Naive B cell (primary cell): ENCODE measurements around the gene REV1. TPM values are rescaled to one million over a fixed set of nuclear protein-coding genes. Genes with fewer than 3 reads are reported as not detected.
"Not testable (repeated sequence)": the region's sequence is repeated elsewhere in the genome, so short reads cannot be mapped to it uniquely, and the experiment has no call there.

ENCODE experiments used
- ATAC-seq, 2 donors: fragments of 150-1000 bp; cut with Tn5 transposase; 2 replicates each; pipeline ENCODE4 v1.10.0; 2021; ENCODE audit warnings: low read depth in 2 of 2, mild to moderate bottlenecking in 2 of 2, moderate library complexity in 2 of 2
- DNase-seq: peaks from one replicate; pipeline ENCODE4 v3.0.0; 2022
- H3K27ac Mint-ChIP-seq, 6 donors: one replicate each; pipeline ENCODE4 v1.8.0; 2020 to 2022; ENCODE audit warnings: mild to moderate bottlenecking in 6 of 6, mixed read lengths in 6 of 6, moderate library complexity in 5 of 6, inconsistent platforms in 2 of 6
- H3K27me3 Mint-ChIP-seq, 3 donors: one replicate each; pipeline ENCODE4 v1.8.0; 2021 to 2022; ENCODE audit warnings: mixed read lengths in 3 of 3, mild to moderate bottlenecking in 1 of 3
- H3K36me3 Mint-ChIP-seq, 2 donors: one replicate each; pipeline ENCODE4 v1.8.0; 2020 to 2022; ENCODE audit warnings: mixed read lengths in 2 of 2, inconsistent platforms in 1 of 2, mild to moderate bottlenecking in 1 of 2
- H3K4me1 Mint-ChIP-seq, 3 donors: one replicate each; pipeline ENCODE4 v1.8.0; 2020 to 2022; ENCODE audit warnings: mixed read lengths in 3 of 3, inconsistent platforms in 1 of 3, mild to moderate bottlenecking in 1 of 3, moderate library complexity in 1 of 3
- H3K4me3 Mint-ChIP-seq, 8 donors: one replicate each; pipeline ENCODE4 v1.8.0; 2020 to 2022; ENCODE audit warnings: mild to moderate bottlenecking in 8 of 8, mixed read lengths in 8 of 8, moderate library complexity in 8 of 8, inconsistent platforms in 2 of 8
- H3K9me3 Mint-ChIP-seq, 7 donors: one replicate each; pipeline ENCODE4 v1.8.0; 2020 to 2022; ENCODE audit warnings: mixed read lengths in 7 of 7, mild to moderate bottlenecking in 5 of 7, inconsistent platforms in 2 of 7, moderate library complexity in 1 of 7
- polyA plus RNA-seq, 6 donors: library from polyadenylated mRNA; unstranded; fragments of 300-500 nt; fragmentation: Illumina TruSeq; gene quantifications; one replicate each; pipeline ENCODE4 v1.2.3, GENCODE V29; 2021; ENCODE audit warnings: low read depth in 6 of 6

REV1 gene
- polyA plus RNA-seq, 6 donors from 2014 or later, result 14.7 to 25.8 (median 17.9) TPM

DNA sequence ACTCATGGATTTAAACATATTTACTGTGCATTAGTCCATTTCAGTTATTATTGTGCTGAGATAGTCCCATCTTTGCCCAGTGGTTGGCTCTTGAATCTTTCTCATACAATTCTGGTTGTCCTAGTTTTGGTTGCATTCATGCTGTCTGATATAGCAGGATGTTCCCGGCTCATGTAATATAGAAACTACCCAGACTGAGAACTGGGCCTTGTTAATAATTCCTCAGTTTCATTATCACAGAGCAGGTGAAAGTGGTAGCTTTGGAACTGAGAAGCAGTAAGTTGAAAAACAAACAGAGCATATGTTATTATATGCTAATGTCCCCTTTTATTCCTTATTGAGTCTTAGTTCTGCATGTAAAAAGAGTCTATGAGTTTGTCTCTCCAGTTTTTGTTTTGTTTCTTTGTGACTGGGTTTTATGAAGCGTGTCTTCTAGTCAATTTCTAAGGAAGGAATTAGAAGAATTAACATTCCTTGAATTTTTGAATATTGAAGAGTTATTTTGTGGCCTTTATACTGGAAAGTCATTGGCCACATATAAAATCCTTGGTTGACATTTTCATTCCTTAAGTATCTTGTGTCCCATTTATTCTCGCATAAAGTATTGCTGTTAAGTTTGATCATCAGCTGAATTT lies 109.3 kb downstream of the REV1 start:
- Mint-ChIP-seq H3K9me3 (no peaks in the 10 kb centered on the region), H3K36me3 (peaks cover 48 to 50% of the 10 kb centered on the region in 2 donors), H3K27ac (peak overlapping the region in 1 of 6 donors; percentile 43), H3K27me3 (no peaks in the 10 kb centered on the region), H3K4me1 (no peaks in the 10 kb centered on the region), H3K4me3 (no peak overlapping the region)
- DNase-seq, result no peak
- ATAC-seq, result no peak

DNA sequence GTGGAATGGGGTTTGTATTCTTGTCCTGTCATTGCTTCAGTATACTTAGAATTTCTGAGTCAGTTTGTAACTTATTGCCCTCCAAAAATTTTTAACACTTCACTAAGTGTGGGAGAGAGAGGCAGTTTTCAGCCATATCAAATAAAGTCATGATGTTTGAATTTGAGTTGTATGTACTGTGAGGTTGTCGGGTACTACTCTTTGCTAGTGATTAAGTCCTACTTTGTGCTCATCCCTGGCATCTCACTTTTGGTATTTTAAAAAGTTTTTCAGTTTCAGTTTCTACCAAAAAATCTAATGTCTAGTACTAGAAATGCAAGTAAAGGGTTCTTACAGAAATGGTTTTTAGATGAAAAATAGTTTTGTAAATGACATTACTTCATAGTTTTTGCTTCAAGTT lies 111.9 kb downstream of the REV1 start:
- DNase-seq, result no peak
- peaks cover 54 to 63% of the 10 kb centered on the region in 2 donors for H3K36me3 Mint-ChIP-seq
- no peaks in the 10 kb centered on the region for H3K27me3 Mint-ChIP-seq
- no peak overlapping the region for H3K4me3 Mint-ChIP-seq
- ATAC-seq, result no peak
- H3K9me3 Mint-ChIP-seq, result peaks cover 0 to 12% (median 5%) of the 10 kb centered on the region in 7 donors
- no peak overlapping the region for H3K27ac Mint-ChIP-seq
- H3K4me1 Mint-ChIP-seq, result no peaks in the 10 kb centered on the region

DNA sequence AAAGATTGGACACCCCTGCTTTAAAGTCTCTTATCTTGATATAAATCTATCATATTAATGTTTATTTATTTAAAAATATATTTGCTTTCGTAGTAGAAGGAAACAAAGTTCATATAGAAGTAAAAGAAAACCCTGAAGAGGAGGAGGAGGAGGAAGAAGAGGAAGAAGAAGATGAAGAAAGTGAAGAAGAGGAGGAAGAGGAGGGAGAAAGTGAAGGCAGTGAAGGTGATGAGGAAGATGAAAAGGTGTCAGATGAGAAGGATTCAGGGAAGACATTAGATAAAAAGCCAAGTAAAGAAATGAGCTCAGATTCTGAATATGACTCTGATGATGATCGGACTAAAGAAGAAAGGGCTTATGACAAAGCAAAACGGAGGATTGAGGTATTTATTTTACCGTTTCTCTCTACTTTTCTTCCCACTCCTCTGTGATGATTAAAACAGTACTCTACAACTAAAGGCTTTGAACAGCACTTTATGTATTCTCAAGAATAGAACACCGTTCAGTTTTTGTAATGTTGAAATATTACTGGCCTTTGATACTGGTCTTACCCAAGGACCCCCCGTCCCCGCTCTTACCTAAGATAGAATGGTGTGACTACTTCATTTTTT lies 113.5 kb downstream of the REV1 start:
- Mint-ChIP-seq H3K4me1 (no peaks in the 10 kb centered on the region), H3K4me3 (no peak overlapping the region), H3K9me3 (peaks cover 0 to 16% (median 5%) of the 10 kb centered on the region in 7 donors), H3K27me3 (no peaks in the 10 kb centered on the region), H3K36me3 (peaks cover 58 to 63% of the 10 kb centered on the region in 2 donors), H3K27ac (peak overlapping the region in 2 of 6 donors; percentile 81 to 89)
- DNase-seq, result no peak
- ATAC-seq, result no peak

DNA sequence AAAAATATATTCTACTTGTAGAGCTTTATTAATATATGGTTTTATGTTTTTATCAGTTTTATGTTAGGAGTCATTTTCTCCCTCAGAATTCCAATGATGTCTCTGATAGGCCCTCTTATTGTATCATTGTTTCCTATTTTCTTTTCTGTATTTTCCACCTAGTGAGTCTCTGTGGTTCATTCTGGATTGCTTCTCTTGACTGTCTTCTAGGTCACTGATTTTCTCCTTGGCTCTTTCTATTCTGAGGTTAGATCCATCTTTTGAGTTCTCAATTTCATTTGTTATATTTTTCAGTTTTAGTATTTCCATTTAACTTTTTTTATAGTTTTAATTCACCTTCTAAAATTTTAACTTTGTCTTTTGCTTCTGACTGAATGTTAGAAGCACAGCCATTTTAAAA lies 115.1 kb downstream of the REV1 start:
- Mint-ChIP-seq H3K36me3 (peaks cover 47 to 52% of the 10 kb centered on the region in 2 donors), H3K27ac (no peak overlapping the region), H3K4me3 (no peak overlapping the region), H3K9me3 (peaks cover 0 to 16% (median 5%) of the 10 kb centered on the region in 7 donors), H3K27me3 (no peaks in the 10 kb centered on the region), H3K4me1 (no peaks in the 10 kb centered on the region)
- ATAC-seq (no peak), DNase-seq (no peak)

DNA sequence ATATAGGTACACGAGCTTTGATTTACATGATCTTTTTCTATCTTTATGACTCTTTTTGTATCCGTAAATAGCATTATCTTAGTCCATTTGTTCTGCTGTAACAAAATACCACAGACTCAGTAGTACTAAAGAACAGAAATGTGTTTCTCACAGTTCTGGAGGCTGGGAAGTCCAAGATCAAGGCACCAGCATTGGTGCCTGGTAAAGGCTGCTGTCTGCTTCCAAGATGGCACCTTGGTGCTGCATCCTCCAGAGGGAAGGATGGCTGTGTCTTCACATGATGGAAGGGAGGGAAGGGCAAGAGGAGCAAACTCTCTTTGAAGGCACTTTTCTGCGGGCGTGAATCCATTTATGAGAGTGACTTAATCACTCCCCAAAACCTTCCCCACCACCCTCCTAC lies 116.7 kb downstream of the REV1 start:
- peaks cover 0 to 16% (median 5%) of the 10 kb centered on the region in 7 donors for H3K9me3 Mint-ChIP-seq
- H3K27ac Mint-ChIP-seq, result no peak overlapping the region
- peaks cover 40 to 53% of the 10 kb centered on the region in 2 donors for H3K36me3 Mint-ChIP-seq
- DNase-seq (no peak), ATAC-seq (no peak)
- no peak overlapping the region for H3K4me3 Mint-ChIP-seq
- H3K27me3 Mint-ChIP-seq, result no peaks in the 10 kb centered on the region
- no peaks in the 10 kb centered on the region for H3K4me1 Mint-ChIP-seq

DNA sequence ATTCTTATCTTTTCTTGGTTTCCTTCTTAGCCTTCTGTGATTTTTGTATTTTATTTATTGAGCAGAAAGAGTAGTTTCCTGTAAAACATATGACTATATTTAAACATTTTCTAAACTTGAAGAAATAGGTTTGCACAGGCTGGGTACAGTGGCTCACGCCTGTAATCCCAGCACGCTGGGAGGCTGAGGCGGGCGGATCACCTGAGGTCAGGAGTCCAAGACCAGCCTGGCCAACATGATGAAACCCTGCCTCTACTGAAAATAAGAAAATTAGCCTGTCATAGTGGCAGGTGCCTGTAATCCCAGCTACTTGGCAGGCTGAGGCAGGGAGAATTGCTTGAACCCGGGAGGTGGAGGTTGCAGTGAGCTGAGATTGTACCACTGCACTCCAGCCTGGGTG lies 121.0 kb downstream of the REV1 start:
- not testable (repeated sequence) for DNase-seq, H3K4me3 Mint-ChIP-seq, H3K4me1 Mint-ChIP-seq, H3K9me3 Mint-ChIP-seq, H3K27me3 Mint-ChIP-seq, ATAC-seq, H3K27ac Mint-ChIP-seq
- peaks cover 23 to 30% of the 10 kb centered on the region in 2 donors for H3K36me3 Mint-ChIP-seq

DNA sequence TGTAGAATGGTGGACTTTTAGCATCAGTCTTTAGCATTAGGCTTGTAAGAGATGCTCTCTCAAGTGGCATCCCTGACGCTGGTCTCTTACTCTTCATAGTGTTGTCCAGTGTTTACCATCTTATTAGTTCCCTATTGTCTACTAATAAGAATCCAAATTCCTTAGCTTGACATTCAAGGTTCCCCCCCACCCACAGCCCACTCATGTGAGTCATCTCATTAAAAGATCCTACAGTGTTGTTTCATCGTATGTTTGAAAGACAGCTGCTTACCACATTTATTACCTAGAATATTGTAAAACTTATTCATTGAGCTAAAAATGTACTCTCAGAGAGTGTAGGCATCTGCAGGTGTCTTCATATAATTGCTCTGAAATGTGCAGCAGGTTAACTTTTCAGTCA lies 124.2 kb downstream of the REV1 start:
- ATAC-seq (no peak), DNase-seq (no peak)
- H3K4me1 Mint-ChIP-seq, result peaks cover 0 to 5% (median 0%) of the 10 kb centered on the region in 3 donors
- H3K9me3 Mint-ChIP-seq, result no peaks in the 10 kb centered on the region
- H3K36me3 Mint-ChIP-seq, result peaks cover 23 to 26% of the 10 kb centered on the region in 2 donors
- no peaks in the 10 kb centered on the region for H3K27me3 Mint-ChIP-seq
- H3K27ac Mint-ChIP-seq, result no peak overlapping the region
- no peak overlapping the region for H3K4me3 Mint-ChIP-seq

DNA sequence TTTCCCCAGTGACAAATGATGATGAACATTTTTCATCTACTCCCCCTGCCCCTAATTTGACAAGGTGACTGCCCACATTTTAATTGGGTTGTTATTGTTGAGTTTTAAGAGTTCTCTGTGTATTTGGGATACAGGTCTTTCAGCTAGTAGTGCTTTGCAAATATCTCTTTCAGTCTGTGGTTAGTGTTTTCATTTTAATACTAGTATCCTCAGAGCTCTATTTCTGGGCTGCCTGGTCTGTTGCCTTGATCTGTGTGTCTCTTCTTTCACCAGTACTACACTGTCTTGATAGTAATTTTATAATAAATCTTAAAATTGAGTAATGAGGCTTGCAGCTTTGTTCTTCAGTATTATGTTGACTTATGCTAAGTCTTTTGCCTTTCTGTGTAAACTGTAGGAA lies 133.0 kb downstream of the REV1 start:
- no peak overlapping the region for H3K4me3 Mint-ChIP-seq
- no peak overlapping the region for H3K27ac Mint-ChIP-seq
- DNase-seq (no peak), ATAC-seq (no peak)
- H3K9me3 Mint-ChIP-seq, result no peaks in the 10 kb centered on the region
- H3K36me3 Mint-ChIP-seq, result peaks cover 8 to 12% of the 10 kb centered on the region in 2 donors
- H3K27me3 Mint-ChIP-seq, result no peaks in the 10 kb centered on the region
- H3K4me1 Mint-ChIP-seq, result peaks cover 30 to 49% (median 42%) of the 10 kb centered on the region in 3 donors

DNA sequence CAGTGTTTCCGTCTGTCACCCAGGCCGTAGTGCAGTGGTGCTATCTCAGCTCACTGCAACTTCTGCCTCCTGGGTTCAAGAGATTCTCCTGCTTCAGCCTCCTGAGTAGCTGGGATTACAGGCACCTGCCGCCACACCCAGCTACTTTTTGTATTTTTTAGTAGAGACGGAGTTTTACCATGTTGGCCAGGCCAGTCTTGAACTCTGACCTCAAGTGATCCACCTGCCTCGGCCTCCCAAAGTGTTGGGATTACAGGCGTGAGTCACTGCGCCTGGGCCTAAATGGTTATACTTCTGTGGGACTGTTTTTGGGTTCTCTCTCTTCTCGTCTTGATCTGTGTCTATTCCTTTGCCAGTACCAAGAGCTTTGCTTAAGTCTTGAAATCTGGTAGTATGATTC lies 135.0 kb downstream of the REV1 start:
- ATAC-seq, result not testable (repeated sequence)
- H3K4me1 Mint-ChIP-seq, result peaks cover 39 to 67% (median 62%) of the 10 kb centered on the region in 3 donors

DNA sequence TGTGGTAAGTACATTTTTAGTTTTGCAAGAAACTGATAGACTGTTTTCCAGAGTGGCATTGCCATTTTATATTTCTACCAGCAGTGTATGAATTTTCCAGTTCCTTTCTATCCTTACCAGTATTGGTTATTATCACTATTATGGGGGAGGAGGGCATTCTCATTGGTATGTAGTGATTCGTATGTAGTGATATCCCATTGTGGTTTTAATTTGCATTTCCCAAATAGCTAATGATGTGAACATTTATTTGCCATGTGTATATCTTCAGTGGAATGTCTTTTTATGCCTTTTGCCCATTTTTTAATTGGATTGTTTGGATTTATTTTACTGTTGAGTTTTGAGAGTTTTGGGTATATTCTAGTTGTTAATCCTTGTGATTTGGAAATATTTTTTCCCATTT lies 135.7 kb downstream of the REV1 start:
- Mint-ChIP-seq H3K27ac (peak overlapping the region in 1 of 6 donors; percentile 43), H3K4me3 (no peak overlapping the region), H3K27me3 (no peaks in the 10 kb centered on the region), H3K36me3 (no peaks in the 10 kb centered on the region), H3K4me1 (peaks cover 43 to 73% (median 65%) of the 10 kb centered on the region in 3 donors), H3K9me3 (no peaks in the 10 kb centered on the region)
- ATAC-seq, result no peak
- no peak for DNase-seq

More for the DNA sequence above, 135.0 kb downstream of the REV1 start:
- not testable (repeated sequence) for H3K27ac Mint-ChIP-seq, H3K36me3 Mint-ChIP-seq, H3K4me3 Mint-ChIP-seq, H3K27me3 Mint-ChIP-seq, H3K9me3 Mint-ChIP-seq, DNase-seq

Other genes starting within 250 kb of the REV1 start
- gene LYG2, start 234.4 kb downstream of the REV1 start, polyA plus RNA-seq, result not detected
- 1 to 10 TPM in 1 of 6 donors, under 1 TPM in 1, not detected in 4; 0.57 to 1.1 TPM for gene LYG1, start 188.8 kb downstream of the REV1 start, polyA plus RNA-seq
- gene TXNDC9, start 153.7 kb downstream of the REV1 start, polyA plus RNA-seq, result 10 to 100 TPM; 40.1 to 55.3 (median 42.5) TPM
- gene EIF5B, start 152.6 kb downstream of the REV1 start, polyA plus RNA-seq, result 10 to 100 TPM in 1 of 6 donors, 1 to 10 TPM in 5; 2.6 to 10.2 (median 4.1) TPM